ENCODE data around the gene COPS6.
A peak's percentile ranks its signal among the peaks of the same experiment; 100 is the strongest.

The COPS6 gene

DNA sequence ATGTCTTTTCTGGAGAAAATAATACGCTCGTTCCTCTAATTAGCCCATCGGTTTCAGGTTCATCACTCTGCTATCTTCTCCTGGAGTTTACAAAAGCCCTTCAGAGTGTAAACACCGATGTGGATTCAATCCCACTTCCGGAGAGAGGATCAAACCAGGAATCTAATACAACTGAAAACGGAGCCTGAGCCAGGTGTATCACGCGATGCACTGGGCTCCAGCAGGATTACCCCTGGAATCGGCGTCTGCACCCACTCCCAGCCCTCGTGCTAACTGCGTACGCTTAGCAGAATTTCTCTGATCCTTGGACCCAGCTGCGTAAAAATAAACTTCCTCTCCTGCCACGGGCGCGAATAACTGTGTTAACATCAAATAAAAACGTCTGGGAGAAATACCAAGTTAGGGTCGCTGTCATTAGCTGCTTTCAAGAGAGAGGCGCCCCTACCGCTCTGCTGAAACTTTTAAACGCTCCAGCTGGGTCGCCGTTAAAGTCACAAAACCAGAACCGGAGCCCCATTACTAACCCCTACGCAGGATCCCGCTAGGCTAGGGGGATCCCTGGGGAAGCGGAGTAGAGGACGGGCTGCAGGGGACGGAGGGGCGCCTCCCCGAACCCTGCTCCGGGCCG is 7.7 kb upstream of the COPS6 start:
- DNase-seq: no peak

DNA sequence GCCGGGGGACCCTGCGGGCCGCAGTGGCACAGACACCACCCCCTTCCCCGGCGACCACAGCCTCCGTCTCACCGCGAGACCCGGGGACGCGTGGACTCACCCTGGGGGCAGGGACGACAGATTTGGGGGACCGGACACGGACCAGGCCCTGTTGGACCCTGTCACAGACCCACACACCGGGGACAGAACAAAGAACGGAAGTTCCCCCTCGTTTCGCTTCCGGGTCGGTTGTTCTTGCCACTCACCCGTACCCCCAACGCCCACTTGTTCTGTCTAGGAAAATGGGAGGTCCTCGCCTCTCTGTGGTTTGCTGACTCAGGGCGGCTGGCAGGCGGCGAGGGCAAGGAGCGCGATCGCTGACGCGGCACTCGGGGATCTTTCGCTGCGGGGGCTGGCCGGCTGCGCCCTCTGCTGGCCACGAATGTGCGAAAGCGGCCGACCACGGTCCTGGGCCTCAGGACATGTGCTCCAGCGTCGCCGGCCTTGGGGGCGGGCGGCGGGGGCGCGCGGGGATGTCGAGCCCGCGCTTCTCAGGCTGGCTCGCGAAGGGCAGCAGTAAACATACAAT is 7.2 kb upstream of the COPS6 start, which contains the start of gene ZNF3:
Gene ZNF3 (minus strand): TSS at position 189 of the 568 bp plus-strand sequence. CDS start 4,366 bp downstream, outside the sequence.
- peak; percentile 91 to 98 for DNase-seq

DNA sequence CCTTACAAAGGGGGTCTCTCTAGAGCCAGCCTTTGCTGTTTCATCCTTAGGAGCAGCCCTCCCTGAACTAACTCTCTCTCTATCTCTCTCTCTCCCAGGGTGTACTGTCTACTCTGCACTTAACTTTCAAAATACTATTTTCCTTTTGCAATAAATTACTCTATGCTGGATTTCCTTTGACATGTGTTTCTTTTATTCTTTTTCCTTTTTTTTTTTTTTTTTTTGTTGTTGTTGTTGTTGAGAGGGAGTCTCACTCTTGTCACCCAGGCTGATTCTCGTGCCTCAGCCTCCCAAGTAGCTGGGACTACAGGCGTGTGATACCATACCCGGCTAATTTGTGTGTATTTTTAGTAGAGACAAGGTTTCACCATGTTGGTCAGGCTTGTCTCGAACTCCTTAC is 5.8 kb upstream of the COPS6 start:
- no peak for DNase-seq

DNA sequence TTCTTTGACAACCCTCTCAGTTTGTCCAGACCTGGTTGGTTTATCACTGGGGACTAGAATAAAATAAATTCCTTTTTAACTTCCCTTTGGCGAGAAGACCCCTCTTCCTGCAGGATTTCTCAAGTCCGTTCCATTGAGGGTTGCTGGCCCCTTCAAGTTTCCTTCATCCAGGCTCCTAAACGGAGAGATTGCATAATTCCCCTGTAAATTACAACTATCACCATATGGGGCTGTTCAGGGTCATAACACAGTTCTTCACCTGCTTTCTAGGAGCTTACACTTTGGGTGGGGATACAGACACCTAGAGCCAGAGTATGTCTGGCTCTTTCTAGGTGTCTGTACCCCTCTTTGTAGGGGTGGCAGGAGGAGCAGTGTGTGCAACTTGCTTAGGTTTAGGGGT is 3.3 kb upstream of the COPS6 start:
- DNase-seq: no peak

DNA sequence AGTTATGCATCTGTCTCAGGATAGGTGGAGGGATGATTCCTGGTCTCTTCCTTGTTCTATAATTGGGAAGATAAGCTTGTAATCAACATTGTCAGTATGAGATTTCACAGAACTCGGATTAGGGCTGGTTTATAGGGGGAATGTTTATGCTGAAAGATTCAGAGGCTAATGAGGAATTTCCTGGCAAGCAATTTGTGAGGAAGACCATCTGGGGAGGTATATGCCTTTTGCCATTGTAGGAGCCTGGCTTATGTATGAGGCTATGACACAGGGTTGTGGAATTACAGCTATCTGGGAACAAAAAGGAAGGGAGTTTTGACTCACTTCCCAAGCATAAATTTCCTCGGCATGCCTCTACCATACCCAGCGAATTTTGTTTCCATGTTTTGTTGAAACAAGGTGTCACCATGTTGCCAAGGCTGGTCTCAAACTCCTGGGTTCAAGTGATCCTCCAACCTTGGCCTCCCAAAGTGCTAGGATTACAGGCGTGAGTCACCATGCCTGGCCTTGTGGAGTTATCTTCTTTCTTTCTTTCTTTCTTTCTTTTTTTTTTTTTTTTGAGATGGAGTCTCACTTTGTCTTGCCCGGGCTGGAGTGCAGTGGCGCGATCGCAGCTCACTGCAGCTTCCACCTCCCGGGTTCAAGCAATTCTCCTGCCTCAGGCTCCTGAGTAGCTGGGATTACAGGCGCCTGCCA is 1.6 kb upstream of the COPS6 start:
- DNase-seq: no peak

DNA sequence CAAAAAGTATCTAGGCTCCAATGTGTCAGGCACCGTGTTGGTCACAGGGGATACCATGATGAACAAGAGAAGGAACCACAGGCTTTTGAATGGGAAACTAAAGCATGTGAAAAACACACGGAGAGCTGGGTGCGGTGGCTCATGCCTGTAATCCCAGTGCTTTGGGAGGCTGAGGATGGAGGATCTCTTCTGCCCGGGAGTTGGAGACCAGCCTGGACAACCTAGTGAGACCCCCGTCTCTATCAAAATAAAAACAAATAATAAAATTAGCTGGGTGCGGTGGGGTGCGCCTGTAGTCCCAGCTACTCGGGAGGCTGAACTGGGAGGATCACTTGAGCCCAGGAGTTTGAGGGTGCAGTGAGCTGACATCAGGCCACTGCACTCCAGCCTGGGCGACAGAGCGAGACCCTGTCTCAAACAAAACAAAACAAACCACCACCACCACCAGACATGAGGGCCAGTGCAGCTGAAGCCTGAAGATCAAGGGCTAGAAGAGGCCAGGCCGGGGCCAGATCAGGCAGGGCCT is 611 bp upstream of the COPS6 start:
- no peak for DNase-seq

DNA sequence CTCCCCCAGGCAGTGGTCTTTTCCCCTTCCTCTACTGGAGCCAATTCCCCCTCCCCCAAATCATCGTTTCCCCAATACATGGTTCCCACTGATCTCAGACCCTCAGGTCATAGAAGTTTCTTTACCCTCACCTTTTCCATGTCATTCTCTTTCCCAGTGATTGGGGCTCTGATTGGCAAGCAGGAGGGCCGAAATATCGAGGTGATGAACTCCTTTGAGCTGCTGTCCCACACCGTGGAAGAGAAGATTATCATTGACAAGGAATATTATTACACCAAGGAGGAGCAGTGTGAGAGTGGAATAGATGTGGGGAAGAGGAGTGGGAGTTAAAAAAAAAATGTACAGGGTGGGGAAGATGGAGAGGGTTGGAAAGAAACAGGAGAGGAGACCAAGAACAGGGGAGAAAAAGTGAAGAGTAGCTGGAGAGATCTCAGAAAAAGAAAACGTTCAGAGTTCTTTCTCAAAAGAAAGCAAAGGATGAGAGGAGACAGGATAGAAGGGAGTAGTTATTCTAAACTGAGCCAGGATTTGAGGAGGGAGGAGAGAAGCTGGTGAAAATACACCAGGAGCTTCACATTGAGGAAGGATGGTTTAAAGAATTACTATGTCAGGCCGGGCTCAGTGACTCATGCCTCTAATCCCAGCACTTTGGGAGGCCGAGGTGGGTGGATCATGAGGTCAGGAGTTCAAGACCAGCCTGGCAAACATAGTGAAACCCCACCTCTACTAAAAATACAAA is 858 bp downstream of the COPS6 start:
- DNase-seq: no peak

DNA sequence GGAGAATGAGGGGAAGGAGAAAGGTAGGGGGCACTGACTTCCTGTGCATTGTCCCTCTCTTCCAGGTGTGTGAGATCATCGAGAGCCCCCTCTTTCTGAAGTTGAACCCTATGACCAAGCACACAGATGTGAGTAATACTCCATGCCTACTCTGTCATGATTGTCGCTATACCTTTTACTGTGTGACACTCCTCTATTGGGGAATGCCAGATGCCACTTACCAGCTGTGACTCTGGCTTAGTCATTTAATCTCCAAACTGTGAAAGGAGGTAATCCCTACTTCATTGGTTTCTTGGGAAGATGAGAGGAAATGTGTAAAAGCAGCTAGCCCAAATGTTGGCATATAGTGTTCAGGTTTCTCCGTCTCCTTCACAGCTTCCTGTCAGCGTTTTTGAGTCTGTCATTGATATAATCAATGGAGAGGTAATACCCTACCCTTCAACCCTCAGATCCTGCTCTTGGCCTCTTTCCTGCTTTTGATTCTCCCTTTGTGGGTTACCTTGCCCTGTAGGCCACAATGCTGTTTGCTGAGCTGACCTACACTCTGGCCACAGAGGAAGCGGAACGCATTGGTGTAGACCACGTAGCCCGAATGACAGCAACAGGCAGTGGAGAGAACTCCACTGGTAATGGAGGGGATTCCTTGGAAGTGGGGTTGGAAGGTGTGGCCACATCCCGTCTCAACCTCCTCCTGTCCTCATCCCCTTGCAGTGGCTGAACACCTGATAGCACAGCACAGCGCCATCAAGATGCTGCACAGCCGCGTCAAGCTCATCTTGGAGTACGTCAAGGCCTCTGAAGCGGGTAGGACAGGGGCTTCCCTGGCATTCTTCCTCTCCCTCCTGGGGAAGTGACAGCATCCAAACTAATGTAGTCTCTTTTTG is 2.0 kb downstream of the COPS6 start:
- no peak for DNase-seq

DNA sequence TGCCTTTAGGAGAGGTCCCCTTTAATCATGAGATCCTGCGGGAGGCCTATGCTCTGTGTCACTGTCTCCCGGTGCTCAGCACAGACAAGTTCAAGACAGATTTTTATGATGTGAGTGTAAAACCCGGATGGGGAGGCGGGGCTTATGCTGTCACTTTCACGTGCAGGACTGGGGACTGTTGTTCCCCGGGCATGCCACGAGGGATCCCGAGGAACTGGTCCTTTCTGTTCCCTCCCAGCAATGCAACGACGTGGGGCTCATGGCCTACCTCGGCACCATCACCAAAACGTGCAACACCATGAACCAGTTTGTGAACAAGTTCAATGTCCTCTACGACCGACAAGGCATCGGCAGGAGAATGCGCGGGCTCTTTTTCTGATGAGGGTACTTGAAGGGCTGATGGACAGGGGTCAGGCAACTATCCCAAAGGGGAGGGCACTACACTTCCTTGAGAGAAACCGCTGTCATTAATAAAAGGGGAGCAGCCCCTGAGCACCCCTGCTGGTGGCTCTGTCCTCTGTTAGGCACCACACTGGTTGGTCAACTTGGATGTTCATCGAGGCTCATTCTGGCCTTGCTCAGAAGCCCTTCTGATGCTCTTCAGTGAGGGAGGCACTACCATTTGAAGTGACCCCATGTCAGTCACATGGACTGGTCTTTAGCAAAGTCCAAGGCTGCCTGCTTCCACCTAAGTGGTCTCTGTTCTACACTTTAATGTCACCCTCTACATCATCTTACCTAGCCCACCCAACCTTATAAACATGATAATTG is 2.8 kb downstream of the COPS6 start:
- DNase-seq: no peak

DNA sequence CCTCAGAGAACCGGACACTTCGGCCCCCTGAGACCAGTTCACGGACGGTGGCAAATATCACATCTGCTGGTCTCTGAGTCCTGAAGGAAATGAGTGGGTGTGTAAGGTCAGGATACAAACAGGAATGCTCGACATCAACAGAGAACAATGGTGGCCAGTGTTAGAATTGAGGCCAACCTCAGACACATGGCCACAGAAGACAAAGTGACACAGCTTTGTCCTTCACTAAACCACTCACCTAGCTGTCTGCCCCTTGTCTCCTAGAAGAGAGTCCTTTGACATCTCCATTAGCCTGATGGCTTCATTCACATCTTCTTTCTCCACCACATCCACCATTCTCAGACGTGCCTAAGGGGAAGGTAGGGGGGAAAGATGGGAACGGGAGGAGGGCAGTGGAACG is 4.3 kb downstream of the COPS6 start:
- no peak for DNase-seq

DNA sequence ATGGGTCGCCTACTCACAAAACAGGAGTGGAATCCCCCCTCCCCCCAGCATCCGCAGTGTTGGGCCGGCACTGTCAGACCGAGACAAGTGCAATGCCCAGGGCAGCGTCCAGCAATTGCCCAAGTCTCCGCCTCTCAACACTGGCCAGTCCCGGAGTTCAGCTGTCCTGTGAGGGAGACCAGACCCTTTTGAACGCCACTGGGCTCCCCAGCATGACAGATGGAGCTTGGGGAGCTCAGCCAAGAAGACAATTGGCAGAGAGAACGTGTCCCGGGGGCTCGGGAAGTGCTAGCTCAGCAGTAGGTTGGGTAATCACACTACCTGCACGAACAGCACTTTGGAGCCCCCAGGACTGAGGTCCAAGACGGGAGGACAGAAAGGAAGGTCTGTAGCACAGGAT is 4.7 kb downstream of the COPS6 start:
- no peak for DNase-seq

DNA sequence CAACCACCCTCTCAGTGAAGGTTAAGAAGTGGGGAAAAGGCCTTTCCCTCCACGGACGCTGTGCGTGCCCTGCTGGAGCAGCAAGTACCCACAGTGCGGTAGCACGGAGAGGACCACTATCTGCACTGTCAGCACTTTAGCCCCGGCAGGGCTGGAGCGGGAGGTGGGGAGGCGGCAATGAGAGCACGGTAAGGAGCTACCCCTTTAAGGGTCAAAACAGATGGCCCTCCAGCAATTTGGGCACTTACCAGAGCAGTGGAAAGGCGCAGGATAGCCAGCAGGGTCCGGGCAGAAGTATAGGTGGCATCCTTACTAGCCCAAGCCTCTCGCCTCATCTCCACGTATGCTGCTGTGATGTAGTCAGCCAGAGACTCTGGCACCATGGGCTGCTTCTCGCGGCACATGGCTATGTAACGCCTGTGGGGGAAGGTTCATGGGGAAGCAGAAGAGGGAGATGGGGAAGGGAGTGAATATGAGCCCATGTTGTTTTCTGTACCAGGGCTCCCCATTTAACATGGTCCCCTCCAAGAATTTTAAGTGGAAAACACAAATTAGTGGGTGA is 5.2 kb downstream of the COPS6 start:
- DNase-seq: no peak

DNA sequence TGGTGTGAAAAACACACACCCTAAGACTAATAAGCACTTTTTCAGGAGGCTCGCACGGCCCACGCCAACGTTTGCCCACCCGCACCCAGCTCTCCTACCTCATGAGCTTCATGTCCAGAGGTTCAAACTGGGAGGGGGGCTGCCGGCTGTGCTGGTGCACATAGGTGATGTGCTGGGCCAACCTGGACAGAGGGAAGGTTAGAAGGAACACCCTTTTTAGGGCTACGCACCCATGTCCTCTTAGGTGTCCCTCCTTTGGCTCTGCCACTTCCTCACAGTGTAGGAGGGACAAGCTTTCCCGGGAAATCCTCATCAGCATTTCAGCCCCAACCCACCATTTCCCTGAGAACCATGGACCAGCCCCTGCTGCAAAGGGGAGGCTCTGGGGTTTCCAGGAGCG is 6.5 kb downstream of the COPS6 start:
- DNase-seq: no peak

DNA sequence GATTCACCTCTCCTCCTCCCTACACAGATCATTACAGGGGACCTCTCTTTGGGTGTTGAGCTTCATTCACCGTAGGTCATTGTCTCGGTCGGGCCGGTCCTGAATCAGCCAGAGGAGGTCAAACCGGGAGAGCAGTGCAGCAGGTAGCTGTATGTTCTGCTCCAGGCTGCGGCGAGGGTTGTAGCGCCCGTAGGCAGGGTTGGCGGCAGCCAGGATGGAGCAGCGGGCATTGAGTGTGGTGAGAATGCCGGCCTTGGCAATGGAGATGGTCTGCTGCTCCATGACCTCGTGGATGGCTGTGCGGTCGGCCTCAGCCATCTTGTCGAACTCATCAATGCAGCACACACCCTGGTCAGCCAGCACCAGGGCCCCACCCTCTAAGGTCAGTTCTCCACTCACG is 6.9 kb downstream of the COPS6 start:
- DNase-seq: no peak

DNA sequence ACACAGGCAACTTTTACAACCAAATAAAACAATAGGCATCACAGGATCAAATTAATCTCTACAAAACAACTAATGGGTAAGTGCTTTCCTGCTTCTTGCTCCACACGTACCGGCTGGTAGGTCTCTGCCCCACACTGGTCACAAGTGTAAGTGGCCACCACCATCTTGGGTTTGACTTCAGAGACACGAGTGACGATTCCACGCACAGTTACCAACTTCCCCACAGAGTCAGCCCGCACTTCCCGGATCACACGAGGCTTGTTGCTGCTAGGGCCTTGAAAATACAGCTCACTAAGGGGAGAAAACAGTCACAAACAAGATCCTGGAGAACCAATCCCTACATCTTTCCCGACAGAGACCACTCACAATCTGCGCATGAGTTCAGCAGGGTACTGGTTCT is 10.1 kb downstream of the COPS6 start:
- no peak for DNase-seq

DNA sequence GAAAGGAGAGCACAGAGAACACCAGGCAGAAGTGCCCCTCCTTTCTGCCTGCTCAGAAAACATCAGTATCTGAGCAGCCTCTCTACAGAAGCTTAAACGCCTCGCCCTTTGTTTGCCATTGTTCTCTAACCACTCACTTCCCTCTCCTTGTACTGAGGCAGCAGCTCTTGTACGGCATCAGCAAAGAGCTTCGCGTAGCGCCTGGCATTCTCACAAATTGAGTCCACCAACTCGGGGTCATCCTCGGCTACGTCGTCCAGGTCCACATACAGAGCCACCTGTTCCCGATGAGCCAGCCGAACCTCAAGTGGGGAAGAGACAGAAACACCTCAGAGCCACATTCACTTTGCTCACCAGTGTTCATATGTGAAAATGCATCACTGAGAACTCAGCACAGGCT is 10.7 kb downstream of the COPS6 start:
- DNase-seq: no peak

DNA sequence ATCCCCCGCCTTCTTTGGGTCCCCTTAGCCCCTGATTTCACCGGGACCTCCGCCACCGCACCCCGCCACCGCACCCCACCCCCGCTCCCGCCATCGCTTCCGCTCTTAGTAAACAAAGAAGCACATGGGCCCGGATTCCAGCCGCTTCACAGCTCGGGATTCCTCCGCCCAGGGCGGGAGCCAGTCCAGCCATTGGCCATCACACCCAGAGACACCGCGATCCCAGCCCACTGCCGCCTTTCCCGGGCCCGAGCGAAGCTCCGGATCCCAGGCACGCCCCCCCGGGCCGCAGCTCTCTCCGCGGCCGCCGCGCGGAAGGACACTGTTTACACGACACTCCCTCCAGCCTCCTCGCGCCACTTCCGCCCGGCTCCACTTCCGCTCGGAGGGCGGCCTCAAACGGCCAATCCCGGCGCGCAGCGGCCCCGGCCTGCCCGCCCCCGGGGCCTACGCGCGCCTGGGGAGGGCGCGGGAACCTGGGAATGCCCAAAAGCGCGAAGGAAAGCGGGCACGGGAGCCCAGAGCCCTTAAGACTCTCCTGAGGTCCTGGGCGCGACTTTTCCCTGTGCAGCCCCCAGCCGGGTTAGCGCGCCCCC is 11.7 kb downstream of the COPS6 start:
- DNase-seq: peak; percentile 65 to 88

DNA sequence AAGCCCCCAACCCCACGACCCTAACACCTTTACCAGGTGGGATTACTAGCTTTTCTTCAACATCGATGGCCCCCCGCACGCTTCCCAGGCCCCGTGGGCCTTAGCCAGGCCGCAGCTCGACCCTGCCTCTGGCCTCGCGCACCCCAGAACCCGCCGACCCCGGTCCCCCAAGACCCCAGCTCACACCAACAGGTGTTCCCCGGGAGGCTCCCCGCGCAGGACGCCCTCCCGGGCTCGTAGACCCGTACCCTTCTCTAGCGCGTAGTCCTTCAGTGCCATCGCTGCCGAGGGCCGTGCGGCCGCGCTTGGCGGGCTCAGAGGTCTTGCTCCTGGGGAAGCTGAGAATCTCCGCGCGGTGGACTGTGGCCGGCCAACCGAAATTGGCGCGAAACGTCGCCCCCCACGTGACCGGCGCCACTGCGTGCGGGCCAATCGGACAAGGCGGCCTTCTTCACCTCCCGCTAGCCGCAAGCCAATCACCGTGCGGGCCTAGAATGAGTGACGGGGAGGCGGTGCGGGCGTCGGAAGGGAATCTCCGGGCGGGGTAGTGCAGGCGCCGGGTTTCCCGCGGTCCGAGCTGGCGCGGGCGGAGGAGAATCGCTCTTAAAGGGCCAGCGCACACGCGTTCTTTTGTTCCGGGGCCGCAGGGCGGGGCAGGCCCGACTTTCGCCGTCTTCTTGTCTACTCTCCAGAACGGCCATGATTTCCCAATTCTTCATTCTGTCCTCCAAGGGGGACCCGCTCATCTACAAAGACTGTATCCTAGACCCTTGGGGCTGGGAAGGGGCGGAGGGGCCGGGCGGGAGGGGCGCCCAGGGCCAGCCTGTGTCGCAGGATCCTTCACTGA is 12.5 kb downstream of the COPS6 start, which contains the start of the genes AP4M1 and MCM7:
Gene AP4M1 (plus strand): TSS at position 628 of the 847 bp plus-strand sequence. CDS start 72 bp downstream, at position 700.
Gene MCM7 (minus strand): TSS at position 382 of the 847 bp plus-strand sequence. CDS start 103 bp downstream, at position 279.
- peak; percentile 93 to 95 for DNase-seq

All from bone marrow (tissue), 2 donors.